NCI-H2171 treated with DMSO at 0.1 percent for 48 hours (cell line): ENCODE data around the gene HSD17B12.
A peak's percentile ranks its signal among the peaks of the same experiment; 100 is the strongest.

Experiments
- DNase-seq: peaks from one replicate; lab custom pipeline; 2025; lab: John Stamatoyannopoulos, UW

Gene HSD17B12

GRCh38 chr11:43806976-43807375, 126.4 kb downstream of the HSD17B12 start:
- DNase-seq, result no peak

GRCh38 chr11:43810929-43811596, 130.5 kb downstream of the HSD17B12 start:
- peak; percentile 4 for DNase-seq

- no peak for DNase-seq
Measured at GRCh38 chr11:43812471-43812870, 131.9 kb downstream of the HSD17B12 start.

GRCh38 chr11:43818220-43818619, 137.7 kb downstream of the HSD17B12 start:
- no peak for DNase-seq

GRCh38 chr11:43819926-43820325, 139.4 kb downstream of the HSD17B12 start:
- no peak for DNase-seq

- DNase-seq, result no peak
Measured at GRCh38 chr11:43823316-43823715, 142.8 kb downstream of the HSD17B12 start.

GRCh38 chr11:43823851-43824250, 143.3 kb downstream of the HSD17B12 start:
- no peak for DNase-seq

- peak; percentile 40 for DNase-seq
Measured at GRCh38 chr11:43825217-43825816, 144.8 kb downstream of the HSD17B12 start.

- DNase-seq, result no peak
Measured at GRCh38 chr11:43830928-43831440, 150.4 kb downstream of the HSD17B12 start.

- DNase-seq, result no peak
Measured at GRCh38 chr11:43832536-43832935, 152.0 kb downstream of the HSD17B12 start.

GRCh38 chr11:43833657-43834073, 153.1 kb downstream of the HSD17B12 start:
- peak; percentile 28 for DNase-seq

GRCh38 chr11:43834286-43834685, 153.7 kb downstream of the HSD17B12 start:
- DNase-seq, result no peak

GRCh38 chr11:43835104-43835503, 154.6 kb downstream of the HSD17B12 start:
- no peak for DNase-seq

- DNase-seq, result no peak
Measured at GRCh38 chr11:43837879-43838278, 157.3 kb downstream of the HSD17B12 start.

- no peak for DNase-seq
Measured at GRCh38 chr11:43842021-43842420, 161.5 kb downstream of the HSD17B12 start.

GRCh38 chr11:43845816-43846215, 165.3 kb downstream of the HSD17B12 start:
- DNase-seq, result no peak

- DNase-seq, result peak; percentile 56
Measured at GRCh38 chr11:43852057-43852636, 171.6 kb downstream of the HSD17B12 start.

GRCh38 chr11:43853781-43854180, 173.2 kb downstream of the HSD17B12 start:
- no peak for DNase-seq

- DNase-seq, result no peak
Measured at GRCh38 chr11:43856993-43857392, 176.5 kb downstream of the HSD17B12 start.

- DNase-seq, result no peak
Measured at GRCh38 chr11:43861141-43861540, 180.6 kb downstream of the HSD17B12 start.

GRCh38 chr11:43866520-43866919, 186.0 kb downstream of the HSD17B12 start:
- no peak for DNase-seq

- DNase-seq, result no peak
Measured at GRCh38 chr11:43866969-43867368, 186.4 kb downstream of the HSD17B12 start.

- DNase-seq, result no peak
Measured at GRCh38 chr11:43868852-43869567, 188.5 kb downstream of the HSD17B12 start.
